Measurements from ENCODE around the gene LARP1.

- TF ChIP-seq CTCF (conservative IDR thresholded peaks at IDR 0.05; ENCODE audit: low read depth, low read length) (no peak), EZH2 (IDR thresholded peaks at IDR 0.05; ENCODE audit: low read length, unreplicated experiment) (no peak)
These were observed 33.1 kb upstream of the LARP1 start for GRCh38 chr5:154722097-154722496.
